RWPE2 (cell line): ENCODE measurements around the gene ALAS1.

Experiments
- ATAC-seq: fragments of 200-7000 bp; cut with Tn5 transposase; 3 replicates; pipeline ENCODE4 v1.9.1; 2021; ENCODE audit warnings: low read depth
- DNase-seq: peaks from one replicate; pipeline ENCODE4 v3.0.0-alpha.2; 2020; ENCODE audit warnings: low spot score
- H3K27ac ChIP-seq: fragments of 450-650 bp; 2 replicates; pipeline ENCODE4 v1.5.1; 2017; ENCODE audit warnings: mild to moderate bottlenecking; ENCODE audit not compliant: poor library complexity, severe bottlenecking
- H3K27me3 ChIP-seq: fragments of 250-450 bp; sonication (Bioruptor Pico); 2 replicates; pipeline ENCODE4 v1.5.1; 2021; ENCODE audit warnings: mild to moderate bottlenecking, moderate library complexity; ENCODE audit not compliant: insufficient read depth, poor library complexity, severe bottlenecking
- H3K36me3 ChIP-seq: fragments of 250-450 bp; sonication (Bioruptor Pico); 2 replicates; pipeline ENCODE4 v1.5.1; 2020; ENCODE audit warnings: low read depth, mild to moderate bottlenecking, moderate library complexity
- H3K4me1 ChIP-seq: fragments of 250-450 bp; sonication (Bioruptor Pico); 2 replicates; pipeline ENCODE4 v1.5.1; 2021; ENCODE audit warnings: mild to moderate bottlenecking, moderate library complexity; ENCODE audit not compliant: insufficient read depth, poor library complexity, severe bottlenecking
- H3K4me3 ChIP-seq: fragments of 250-450 bp; sonication (Bioruptor Pico); 2 replicates; pipeline ENCODE4 v1.5.1; 2021; ENCODE audit warnings: mild to moderate bottlenecking, moderate library complexity; ENCODE audit not compliant: severe bottlenecking
- H3K9me3 ChIP-seq: fragments of 250-450 bp; sonication (Bioruptor Pico); 2 replicates; pipeline ENCODE4 v1.5.1; 2021; ENCODE audit warnings: mild to moderate bottlenecking, moderate library complexity; ENCODE audit not compliant: severe bottlenecking
- CTCF ChIP-seq: fragments of 450-650 bp; IDR thresholded peaks from one replicate; pipeline ENCODE4 v1.5.1; 2017; ENCODE audit warnings: mild to moderate bottlenecking, moderate library complexity; ENCODE audit not compliant: poor library complexity, severe bottlenecking

ALAS1 gene

GRCh38 chr3:52248816-52249547 is 51.0 kb downstream of the ALAS1 start:
- no peaks in the 10 kb centered on the region for H3K27me3 ChIP-seq
- H3K4me3 ChIP-seq: no peak overlapping the region
- H3K4me1 ChIP-seq: peaks cover 11% of the 10 kb centered on the region
- no peak for TF ChIP-seq CTCF
- no peak overlapping the region for H3K27ac ChIP-seq
- DNase-seq (peak; percentile 54), ATAC-seq (no peak)
- peaks cover 25% of the 10 kb centered on the region for H3K36me3 ChIP-seq
- no peaks in the 10 kb centered on the region for H3K9me3 ChIP-seq

- DNase-seq (no peak), ATAC-seq (no peak)
- no peak for TF ChIP-seq CTCF
- Histone ChIP-seq H3K27me3 (no peaks in the 10 kb centered on the region), H3K27ac (no peak overlapping the region), H3K4me1 (peaks cover 4% of the 10 kb centered on the region), H3K4me3 (no peak overlapping the region), H3K9me3 (no peaks in the 10 kb centered on the region), H3K36me3 (peaks cover 29% of the 10 kb centered on the region)
Observed at GRCh38 chr3:52249683-52250082, 51.7 kb downstream of the ALAS1 start.

GRCh38 chr3:52250122-52250521 is 52.2 kb downstream of the ALAS1 start:
- no peaks in the 10 kb centered on the region for H3K9me3 ChIP-seq
- DNase-seq: no peak
- TF ChIP-seq CTCF: no peak
- no peaks in the 10 kb centered on the region for H3K27me3 ChIP-seq
- peaks cover 1% of the 10 kb centered on the region for H3K4me1 ChIP-seq
- peaks cover 31% of the 10 kb centered on the region for H3K36me3 ChIP-seq
- H3K4me3 ChIP-seq: no peak overlapping the region
- ATAC-seq: no peak
- H3K27ac ChIP-seq: no peak overlapping the region

GRCh38 chr3:52253314-52254304 is 55.6 kb downstream of the ALAS1 start:
- DNase-seq (no peak), ATAC-seq (peak; percentile 25; the same call in 2 of the 3 replicates)
- Histone ChIP-seq H3K9me3 (no peaks in the 10 kb centered on the region), H3K36me3 (peaks cover 64% of the 10 kb centered on the region), H3K27me3 (no peaks in the 10 kb centered on the region), H3K4me1 (no peaks in the 10 kb centered on the region), H3K4me3 (no peak overlapping the region), H3K27ac (no peak overlapping the region)
- TF ChIP-seq CTCF: no peak
